Measurements from ENCODE around the gene ANKRD31.
"Not testable (repeated sequence)": the region's sequence is repeated elsewhere in the genome, so short reads cannot be mapped to it uniquely, and the experiment has no call there.

The ANKRD31 gene

DNA sequence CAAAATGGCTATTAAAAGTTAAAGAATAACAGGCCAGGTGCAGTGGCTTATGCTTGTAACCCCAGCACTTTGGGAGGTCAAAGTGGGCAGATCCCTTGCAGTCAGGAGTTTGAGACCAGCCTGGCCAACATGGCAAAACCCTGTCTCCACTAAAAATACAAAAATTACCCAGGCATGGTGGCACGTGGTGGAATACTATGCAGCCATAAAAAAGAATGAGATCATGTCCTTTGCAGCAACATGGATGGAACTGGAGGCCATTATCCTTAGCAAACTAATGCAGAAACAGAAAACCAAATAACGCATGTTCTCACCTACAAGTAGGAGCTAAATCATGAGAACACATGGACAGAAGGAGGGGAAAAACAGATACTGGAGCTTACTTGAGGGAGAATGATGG lies 15.9 kb downstream of the ANKRD31 start:
- not testable (repeated sequence) for DNase-seq

DNA sequence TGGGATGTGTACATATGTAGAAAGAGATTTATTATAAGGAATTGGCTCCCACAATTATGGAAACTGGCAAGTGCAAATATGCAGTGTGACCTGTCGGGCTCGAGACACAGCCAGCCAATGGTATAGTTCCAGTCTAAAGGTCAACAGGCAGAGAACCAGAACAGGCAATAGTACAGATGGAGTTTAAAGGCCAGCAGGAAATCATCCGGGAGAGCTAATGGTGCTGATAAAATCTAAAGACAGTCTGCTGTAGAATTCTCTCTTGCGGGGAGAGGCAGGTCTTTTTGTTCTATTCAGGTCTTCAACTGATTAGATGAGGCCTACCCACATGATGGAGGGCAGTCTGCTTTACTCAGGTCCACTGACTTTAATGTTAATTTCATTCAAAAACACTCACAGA lies 21.8 kb downstream of the ANKRD31 start:
- DNase-seq, result no peak

DNA sequence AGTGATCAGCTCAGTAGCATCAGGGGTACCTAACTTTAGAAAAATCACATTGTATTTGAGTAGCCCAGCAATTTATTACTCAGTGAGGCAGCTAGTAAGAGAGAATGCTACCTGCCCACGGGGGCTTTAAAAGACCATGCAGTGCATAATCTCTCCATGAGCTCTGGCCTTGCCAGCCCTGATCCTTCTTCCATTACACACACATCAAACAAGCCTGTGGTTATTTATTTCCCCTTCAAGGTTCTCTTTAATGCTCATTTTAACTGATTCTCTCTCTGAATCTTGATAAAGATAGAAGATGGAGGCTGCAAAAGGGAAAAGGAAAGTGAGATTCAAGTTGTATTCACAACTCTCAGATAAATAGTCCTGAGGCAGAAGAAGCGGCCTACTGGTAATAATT lies 22.3 kb downstream of the ANKRD31 start:
- no peak for DNase-seq

DNA sequence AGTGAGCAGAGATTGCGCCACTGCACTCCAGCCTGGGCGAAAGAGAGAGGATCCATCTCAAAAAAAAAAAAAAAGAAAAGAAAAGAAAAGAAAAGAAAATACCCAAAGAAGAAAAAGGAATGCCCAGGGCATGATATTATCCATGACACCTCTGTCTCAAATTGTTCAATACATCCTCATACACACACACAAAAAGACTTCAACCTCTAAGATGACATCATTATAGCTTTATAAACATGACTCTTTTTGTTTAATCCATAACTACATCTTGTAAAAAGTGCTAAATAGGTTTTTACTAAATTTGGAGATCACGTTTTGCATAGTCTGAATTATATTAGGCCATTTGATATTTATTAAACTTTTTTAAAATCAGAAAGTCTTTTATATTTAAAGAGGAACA lies 33.1 kb downstream of the ANKRD31 start:
- no peak for DNase-seq

DNA sequence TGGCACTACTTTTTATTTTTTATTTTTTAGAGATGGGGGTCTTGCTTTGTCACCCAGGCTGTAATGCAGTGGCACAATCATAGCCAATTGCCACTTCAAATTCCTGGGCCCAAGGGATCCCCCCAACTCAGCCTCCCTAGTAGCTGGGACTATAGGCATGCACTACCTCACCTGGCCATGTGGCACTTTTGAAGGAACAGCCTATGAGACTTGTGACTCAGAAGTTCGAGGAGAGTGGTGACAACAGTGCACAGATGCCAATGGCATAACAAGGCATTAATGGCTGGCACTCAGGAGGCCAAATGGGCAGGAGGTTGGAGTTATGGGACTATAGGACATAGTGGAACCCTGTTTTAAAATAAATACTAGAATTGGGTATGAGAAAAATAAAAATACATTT lies 33.7 kb downstream of the ANKRD31 start:
- no peak for DNase-seq

DNA sequence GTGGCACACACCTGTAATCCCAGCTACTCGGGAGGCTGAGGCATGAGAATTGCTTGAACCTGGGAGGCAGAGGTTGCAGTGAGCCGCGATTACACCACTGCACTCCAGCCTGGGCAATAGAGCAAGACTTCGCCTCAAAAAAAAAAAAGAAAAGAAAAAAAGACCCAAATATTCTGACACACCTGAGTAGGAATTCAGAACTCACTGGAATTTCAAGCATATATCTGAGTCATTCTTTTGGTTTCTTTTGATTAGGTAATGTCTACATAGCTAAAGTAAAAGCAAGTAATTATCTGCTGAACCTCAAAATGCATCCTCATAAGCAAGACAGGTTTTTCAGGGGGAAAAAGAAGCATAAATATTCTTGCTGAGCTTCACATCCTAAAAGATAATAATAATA lies 35.9 kb downstream of the ANKRD31 start:
- DNase-seq, result no peak

DNA sequence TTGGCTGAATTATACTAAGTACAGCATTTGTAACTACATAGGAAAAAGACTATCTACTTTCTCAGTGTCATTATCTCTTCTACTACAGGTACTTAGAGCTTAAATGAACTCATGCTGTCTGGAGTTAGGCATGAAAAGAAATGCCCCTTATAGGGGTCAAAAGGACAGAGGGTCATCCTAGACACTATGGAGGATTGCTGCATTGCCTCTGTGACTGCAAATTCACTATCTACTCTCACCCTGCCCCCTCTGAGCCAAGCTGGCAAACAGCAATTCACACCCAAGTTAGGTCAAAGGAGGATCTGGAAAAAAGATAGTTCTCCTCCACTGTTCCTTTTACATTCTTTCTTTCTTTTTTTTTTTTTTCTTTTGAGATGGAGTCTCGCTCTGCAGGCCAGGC lies 36.7 kb downstream of the ANKRD31 start:
- no peak for DNase-seq

DNA sequence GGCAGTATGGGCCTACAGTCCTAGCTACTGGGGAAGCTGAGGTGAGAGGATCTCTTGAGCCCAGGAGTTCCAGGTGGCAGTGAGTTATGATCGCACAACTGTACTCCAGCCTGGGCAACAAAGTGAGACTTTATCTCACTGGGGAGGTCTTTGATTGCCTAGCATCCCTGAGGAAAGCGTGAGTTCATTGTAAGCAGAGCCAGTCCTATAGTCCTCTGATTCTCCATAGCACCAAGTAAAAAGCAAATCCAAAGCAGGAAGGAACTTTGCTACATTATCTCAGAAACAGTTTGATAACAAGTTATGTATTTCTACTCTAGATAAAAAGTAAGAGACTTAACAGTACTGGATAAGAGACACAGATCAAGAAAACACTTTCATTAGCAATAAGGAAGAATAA lies 37.6 kb downstream of the ANKRD31 start:
- DNase-seq, result no peak

DNA sequence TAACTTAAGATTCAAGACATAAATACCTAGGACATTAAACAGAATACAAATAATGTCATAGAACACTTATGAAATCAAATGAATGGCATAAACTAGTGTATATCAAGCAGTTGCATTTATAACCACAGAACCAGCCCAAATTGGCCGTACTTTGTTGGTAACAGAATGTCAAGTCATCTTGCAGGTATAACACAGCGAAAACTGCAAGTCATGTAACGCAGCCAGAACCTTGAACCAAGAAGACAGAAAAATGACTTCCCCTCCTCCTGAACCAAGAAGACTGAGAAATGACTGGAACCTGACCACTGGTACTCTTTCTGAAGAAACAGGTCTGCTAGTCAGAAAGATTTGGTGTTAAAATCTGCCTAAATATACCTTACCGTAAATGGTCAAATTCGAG lies 38.9 kb downstream of the ANKRD31 start:
- DNase-seq, result no peak

DNA sequence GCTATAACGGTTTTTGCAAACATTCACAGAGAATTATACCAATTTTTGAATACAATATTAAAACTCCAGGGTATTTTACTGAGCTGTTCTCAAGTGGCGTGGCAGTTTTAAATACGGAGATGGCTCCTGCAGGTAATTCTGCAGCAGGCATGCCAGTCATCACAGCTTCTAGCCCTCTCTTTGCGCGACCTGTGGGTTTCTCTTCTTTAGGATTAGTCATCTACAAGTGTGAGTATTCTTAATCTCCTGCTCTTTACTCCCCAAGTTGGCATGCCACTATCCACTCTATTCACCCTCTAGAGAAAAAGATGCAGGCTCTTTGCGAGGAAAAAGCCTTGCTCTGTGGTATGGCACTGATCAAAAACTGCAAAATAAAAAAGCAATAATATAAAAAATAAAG lies 43.9 kb downstream of the ANKRD31 start:
- no peak for DNase-seq

DNA sequence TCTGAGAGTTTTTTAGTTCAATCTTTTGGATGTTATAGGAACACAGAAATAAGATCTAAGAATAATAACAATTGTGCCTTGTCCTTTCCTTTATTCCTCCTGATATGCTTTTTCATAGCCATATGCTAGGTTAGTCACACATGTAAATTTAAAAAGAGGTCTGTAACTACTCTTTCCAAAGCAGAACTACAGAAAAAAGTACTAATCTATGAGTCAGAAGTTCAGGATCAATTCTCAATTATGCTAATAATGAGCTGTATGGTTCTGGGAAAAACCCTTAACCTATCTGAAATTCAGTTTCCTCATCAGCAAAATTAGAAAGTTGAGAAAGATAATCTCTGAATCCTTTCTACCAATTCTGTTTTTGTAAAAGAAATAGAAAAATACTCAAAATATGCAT lies 44.4 kb downstream of the ANKRD31 start:
- no peak for DNase-seq

DNA sequence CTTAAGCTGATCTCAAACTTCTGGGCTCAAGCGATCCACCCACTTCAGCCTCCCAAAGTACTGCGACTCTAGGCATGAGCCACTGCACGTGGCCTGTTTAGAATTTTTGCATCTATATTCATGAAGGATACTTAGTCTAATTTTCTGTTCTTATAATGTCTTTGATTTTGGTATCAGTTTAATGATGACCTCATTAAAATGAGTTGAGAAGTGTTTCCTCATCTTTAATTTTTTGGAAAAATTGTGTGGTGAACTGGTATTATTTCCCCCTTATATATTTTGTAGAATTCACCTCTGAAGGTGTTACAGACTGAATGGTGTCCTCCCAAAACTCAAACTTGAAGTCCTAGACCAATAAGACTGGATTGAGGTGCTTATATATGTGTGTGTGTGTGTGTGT lies 46.5 kb downstream of the ANKRD31 start:
- DNase-seq, result no peak

DNA sequence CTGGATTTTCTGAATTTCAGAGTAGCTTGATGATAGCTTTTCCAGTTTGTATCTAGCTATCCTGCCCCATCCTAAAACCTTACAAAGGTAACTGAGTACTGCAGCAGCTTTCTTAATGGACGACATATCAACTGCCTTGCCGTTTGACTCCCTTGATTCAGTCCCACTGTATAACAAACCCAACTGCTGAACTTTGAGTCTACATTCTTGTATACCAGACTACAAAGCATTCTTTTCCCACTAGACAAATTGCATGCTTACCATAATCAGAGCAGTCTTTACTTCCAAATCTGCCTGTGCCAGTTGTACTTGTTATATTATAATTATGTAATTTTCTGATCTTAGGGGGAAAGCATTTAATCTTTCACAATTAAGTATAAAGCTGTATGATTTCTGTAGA lies 47.3 kb downstream of the ANKRD31 start:
- no peak for DNase-seq

DNA sequence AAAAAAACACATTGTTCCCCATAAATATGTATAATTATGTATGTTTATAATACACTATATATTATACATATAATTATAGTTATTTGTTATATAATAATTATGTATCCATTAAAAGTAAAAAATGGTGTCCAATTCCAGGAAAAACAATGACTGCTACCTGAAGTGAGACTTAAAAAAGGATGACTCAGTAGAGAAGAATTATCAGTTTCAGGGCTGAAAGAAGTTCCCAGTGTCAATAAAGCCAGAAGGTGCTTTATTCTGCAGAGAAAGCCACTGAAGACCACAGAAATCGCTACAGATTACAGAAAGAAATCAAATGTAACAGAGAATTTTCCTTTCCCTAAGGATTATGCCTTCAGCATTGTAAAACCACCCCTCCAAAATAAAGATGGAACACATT lies 50.9 kb downstream of the ANKRD31 start:
- no peak for DNase-seq

DNA sequence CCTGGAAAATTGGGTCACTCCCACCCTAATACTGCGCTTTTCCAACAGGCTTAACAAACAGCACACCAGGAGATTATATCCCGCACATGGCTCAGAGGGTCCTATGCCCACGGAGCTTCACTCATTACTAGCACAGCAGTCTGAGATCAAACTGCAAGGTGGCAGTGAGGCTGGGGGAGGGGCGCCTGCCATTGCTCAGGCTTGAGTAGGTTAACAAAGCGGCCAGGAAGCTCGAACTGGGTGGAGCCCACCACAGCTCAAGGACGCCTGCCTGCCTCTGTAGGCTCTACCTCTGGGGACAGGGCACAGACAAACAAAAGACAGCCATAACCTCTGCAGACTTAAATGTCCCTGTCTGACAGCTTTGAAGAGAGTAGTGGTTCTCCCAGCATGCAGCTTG lies 60.7 kb downstream of the ANKRD31 start:
- not testable (repeated sequence) for DNase-seq

DNA sequence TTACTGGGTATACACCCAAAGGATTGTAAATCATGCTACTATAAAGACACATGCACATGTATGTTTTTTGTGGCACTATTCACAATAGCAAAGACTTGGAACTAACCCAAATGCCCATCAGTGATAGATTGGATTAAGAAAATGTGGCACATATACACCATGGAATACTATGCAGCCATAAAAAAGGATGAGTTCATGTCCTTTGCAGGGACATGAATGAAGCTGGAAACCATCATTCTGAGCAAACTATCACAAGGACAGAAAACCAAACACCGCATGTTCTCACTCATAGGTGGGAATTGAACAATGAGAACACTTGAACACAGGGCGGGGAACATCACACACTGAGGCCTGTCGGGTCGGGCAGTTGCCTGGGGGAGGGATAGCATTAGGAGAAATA lies 61.8 kb downstream of the ANKRD31 start:
- DNase-seq, result not testable (repeated sequence)

DNA sequence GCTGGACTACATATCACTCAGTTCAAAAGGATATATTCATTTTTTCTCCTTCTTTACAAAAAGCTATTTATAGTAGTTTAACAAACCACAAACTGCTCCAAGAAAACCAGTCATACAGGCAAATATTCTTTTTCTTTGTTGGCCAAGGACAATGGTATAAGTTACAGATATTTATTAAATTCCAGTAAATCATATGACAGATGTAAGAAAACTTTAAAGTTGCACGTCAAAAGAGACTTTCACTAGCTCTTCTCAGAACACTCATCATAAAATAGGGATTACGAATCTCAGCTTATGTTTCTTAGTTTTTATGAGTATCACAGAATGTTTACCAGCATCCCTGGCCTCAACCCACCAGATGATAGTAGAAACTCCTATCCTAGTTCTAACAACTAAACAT lies 67.2 kb downstream of the ANKRD31 start:
- no peak for DNase-seq

DNA sequence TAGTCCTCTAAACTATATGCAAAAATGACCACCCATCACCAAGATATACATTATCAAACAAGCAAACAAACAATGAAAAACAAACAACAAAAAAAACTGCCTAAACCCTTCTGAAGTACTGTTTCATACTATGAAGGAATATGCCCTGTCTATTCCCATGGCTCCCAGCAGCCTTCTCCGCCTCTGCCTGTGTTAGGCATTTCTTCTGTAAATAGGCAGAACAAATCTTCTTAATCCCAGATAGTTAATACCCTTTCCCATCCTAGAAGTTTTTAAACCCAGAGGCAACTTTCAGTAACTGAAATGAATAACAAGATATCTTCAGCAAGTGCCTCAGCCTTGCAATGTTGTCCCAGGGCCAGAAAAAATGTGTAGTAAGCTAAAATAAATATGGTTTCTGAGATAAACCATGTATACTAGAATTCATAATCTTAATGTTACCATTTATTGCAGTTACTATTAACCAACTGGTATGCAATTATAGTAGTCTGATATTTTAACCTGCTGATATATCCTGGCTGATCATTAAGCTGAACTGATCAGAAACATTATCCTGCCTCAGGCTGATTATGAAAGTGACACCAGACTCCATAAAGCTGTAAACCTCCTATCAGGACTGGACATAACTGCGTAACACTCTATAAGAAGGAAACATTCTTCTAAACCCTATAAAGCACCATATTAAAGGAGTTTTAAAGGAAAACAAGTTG lies 68.5 kb downstream of the ANKRD31 start:
- DNase-seq, result no peak

DNA sequence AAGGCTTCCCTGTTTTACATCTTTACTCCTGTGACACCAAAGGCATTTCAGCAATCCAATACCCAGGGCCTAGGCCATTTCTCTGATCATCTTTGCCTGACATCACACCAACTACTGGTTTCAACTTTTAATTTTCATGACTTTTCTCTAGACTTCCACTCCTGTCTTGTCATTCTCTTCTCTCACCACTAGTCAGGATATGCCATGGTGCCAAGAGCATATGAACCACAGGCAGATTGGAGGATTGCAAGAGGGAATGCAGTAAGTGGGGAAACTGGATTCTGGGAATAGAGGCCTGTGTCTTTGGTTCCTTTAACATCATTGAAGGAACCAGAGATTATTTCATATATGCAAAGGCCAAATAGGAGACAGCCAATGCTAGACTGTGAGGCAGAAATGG lies 69.3 kb downstream of the ANKRD31 start:
- DNase-seq, result no peak

DNA sequence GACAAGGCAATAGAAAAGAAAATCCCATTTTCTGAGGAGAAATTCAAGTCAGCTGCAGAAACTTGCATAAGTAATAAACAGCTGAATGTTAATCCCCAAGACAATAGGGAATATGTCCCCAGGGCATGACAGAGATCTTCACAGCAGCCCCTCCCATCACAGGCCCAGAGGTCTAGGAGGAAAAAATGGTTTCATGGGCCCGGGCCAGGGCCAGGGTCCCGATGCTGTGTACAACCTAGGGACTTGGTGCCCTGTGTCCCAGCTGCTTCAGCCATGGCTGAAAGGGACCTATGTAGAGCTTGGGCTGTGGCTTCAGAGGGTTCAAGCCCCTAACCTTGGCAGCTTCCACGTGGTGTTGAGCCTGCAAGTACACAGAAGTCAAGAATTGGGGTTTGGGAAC lies 75.2 kb downstream of the ANKRD31 start:
- DNase-seq, result not testable (repeated sequence)

DNA sequence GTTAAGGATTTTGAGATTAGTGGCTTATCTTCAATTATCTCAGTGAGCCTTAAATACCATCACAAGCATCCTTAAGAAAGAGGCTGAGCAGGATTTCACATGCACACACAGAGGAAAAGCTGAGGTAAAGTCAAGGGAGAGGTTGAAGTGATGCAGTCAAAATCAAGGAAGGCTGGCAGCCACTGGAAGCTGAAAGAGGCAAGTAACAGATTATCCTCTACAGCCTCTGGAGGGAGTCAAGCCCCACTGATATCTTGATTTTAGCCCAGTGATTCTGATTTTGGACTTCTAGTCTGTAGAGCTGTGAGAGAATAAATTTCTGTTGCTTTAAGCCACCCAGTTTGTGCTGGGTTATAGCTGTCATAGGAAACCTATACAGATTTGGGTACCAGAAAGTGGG lies 80.1 kb downstream of the ANKRD31 start:
- no peak for DNase-seq

DNA sequence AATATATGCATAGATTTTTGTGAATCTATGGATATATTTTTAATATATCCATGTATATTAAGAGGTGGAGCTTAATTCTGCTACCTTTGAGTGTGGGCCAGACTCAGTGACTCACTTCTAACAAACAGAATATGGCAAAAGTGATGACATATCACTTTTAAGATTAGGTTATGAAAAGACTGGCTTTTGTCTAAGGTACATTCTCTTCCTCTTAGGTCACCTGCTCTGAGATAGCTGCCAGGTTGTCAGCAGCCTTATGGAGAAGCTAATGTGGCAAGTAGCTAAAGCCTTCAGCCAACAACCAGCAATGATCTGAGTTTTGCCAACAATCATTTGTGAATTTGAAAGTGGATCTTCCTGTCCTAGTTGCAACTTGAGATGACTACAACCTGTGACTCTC lies 83.8 kb downstream of the ANKRD31 start:
- DNase-seq, result no peak

DNA sequence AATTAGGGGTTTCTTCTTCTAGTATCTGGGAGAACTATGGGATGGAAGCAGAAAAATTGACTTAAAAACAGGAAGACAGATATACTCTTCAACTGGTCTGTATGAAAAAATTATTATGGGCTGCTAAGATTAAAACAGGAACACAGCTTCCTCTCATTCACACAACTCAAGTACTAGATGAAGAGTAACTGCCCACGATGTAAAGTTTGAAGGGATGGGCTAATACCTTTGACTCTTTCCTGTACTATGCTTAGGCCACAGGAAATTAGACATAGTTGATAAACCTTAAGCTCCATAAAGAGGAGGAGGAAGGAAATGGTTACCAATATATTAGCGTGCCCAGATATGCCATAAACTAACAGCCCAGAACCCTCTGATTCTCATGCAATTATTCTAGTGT lies 88.6 kb downstream of the ANKRD31 start:
- no peak for DNase-seq

DNA sequence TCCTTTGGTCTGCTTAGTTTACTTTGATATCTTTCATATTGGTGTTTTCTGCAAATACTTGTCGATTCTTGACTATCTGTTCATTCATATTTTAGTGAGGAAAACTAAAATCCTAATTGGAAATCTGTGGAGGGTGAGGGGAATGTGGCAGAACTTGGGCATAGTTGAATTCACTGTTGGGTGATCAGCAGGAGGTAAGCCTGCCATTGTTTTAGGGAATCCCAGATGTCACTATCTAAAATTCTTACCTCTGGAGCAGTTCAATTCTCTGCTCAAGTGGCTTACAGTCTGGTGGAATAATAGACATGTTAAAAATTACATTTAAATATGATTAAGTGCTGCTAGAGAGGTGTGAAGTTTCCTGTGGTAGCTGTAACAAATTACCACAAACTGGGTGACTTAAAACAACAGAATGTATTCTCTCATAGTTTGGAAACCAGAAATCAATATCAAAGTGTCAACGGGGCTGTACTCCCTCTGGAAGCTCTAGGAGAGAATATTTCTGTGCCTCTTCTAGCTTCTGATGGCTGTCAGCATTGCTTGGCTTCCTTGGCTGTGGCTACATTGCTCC lies 94.0 kb downstream of the ANKRD31 start:
- no peak for DNase-seq

DNA sequence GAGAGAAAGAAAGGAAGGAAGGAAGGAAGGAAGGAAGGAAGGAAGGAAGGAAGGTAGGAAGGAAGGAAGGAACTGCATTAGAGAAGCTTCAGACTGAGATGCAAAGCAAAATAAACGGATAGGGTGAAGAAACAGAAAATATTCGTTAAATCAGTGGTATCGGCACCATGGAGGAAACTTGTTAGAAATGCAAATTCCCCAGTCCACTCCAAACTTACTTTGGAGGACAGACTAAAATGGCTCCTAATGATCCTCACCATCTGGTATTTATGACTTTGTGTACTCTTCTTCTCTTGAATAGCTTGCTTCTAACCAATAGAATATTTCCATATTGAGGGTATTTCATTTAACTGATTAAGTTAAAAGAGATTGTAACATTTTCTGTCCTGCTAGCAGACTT lies 96.4 kb downstream of the ANKRD31 start:
- DNase-seq, result no peak

All from NCI-H1436 (cell line).